Measurements from ENCODE around the gene SLC25A26.
A peak's percentile ranks its signal among the peaks of the same experiment; 100 is the strongest.

SLC25A26 gene

DNA sequence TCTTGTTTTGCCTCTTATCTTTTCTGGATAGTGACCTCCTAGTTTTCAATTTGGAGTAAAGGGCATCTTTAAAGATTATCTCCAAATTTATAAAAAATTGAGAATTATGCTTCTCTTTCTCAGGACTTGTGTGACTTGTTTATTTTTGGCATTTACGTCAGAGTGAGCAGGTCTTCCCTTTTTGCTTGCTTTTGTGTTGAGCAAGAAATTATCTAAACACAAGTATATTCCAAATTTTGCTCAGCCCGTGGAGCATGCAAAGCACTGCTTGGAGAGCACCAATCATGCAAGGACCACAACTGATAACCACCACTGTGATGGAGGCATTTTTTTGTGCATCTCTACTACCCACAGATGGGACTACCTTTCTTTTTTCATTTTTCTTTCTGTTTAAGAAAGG, 7.1 kb downstream of the SLC25A26 start:
- no peak for DNase-seq

DNA sequence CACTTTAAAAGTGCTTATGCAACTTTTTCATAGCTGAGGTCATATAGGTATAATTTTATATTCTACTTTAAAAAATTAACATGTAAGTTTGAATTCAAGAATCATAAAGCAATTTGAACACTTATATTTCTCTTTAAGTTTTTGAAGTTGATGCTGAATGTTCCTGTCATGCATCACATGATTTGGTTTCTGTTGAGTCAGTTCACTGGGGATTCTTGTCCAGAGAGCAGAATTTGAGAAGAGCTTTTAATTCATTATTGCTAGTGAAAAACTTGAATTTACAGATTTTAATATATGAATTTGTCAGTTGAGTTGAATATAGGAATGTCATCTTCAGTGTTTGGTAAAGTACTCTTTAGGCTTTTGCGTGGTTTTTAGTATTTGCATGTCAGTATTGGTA, 7.9 kb downstream of the SLC25A26 start:
- DNase-seq, result no peak

DNA sequence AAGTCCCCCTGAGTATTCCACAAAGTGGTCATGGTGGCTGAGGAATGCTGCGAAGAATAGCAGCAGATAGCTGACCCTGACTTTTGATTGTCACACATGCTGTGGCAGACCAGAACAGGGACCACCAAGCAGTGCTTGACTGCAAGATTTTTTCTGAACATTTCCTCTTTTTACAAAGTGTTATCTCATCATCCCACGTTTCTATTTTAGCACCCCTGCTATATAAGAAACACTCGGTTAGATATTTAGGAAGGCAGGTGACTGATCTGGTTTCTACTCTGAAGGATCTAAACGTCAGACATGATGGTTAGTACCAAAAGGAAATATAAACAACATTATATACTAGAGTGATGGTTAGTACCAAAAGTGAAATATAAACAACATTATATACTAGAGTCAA, 9.1 kb downstream of the SLC25A26 start:
- DNase-seq, result no peak

DNA sequence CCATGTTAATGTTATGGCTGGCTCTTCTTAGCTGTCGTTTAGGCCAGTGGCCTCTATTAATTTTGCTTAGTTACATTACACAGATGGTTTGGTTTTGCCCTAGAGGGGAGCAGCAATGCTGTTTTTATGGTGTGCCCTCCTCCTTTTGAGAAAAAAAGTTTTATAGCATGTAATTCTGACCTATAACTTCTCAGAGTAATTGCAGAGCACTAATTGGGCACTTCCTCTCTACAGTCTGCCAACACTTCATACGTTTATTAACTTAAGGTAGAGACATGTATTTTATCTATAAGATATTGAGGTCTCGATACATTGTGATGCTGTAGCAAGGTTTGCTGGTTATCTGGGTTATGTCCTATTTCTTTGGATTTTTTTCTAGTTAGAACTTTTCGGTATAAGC, 12.2 kb downstream of the SLC25A26 start:
- no peak for DNase-seq

DNA sequence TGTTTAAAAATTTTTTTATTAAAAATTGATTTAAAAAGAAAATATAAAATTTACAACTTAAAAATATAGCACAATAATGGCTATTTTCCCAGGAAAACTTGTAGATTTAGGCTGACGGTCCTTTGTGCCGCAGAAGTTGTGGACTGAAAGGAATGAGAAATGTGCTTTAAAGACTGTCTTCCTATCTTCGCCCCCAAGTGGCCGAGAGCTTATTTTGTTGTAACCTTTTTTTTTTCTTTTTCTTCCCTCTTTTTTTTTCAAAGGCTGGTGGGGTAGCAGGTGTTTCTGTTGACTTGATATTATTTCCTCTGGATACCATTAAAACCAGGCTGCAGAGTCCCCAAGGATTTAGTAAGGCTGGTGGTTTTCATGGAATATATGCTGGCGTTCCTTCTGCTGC, 15.5 kb downstream of the SLC25A26 start:
- no peak for DNase-seq

DNA sequence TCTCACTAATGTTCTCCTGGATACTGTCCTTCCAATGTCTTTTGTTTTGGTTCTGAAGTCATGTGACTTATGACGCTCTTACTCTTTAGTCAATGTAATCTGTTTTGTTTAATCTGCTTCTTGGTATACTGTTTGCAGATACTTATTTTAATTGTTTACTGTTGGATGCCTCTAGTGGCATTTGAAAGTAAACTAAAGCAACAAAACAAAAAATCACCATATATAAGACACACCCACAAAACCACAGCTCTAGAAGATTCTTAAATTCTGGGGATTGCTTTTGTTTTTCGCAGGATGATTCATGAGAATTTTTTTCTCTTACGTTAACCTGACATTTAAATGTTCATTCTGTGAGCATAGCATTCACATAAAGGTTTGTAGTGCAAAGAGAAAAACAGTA, 16.8 kb downstream of the SLC25A26 start:
- DNase-seq, result no peak

DNA sequence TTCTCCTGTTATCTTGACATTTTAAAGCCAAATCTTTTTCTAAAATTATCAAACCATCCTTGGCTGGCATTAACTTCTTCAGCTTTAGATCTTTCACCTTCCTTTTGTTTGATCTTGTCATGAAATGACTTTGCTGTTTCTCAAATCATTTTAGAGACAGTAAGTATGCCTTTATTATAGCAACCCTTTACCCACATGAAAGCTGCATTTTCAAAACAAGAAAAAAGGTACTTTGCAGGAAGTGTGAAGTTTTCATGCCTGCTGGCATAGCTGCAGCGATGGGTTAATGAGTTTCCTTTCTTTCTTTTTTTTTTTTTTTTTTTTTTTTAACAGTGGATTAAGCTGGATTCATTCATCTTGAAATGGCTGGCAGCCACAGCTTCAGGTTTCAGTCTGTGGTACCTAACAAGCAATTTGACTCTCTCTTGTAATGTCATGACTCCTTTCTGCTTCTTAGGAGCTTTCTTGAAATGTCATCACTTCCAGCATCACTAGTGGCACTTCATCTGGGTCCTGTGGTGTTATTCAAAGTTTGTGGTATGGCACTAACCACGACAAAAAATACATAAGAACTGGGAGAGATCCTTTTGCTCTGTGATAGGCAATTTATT, 18.8 kb downstream of the SLC25A26 start:
- DNase-seq, result peak; percentile 52

DNA sequence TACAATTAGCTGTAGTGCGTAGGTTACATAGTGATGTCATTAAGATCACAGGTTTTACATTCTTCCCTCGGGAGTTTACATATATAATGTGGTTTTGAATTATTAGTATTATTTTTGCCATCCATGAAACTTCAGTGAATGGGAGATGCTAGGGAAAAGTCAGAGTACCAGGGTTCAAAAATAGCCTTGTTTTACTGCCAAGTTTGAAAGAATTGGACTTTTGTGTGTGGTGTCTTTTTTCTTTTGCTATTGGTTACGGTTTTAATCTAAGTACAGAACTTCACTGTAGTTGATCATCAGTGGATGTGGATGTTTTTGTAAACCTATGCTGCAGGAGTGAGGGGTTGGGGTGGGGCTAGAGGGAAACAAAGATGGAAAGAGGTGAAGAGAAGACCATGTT, 20.7 kb downstream of the SLC25A26 start:
- DNase-seq, result no peak

DNA sequence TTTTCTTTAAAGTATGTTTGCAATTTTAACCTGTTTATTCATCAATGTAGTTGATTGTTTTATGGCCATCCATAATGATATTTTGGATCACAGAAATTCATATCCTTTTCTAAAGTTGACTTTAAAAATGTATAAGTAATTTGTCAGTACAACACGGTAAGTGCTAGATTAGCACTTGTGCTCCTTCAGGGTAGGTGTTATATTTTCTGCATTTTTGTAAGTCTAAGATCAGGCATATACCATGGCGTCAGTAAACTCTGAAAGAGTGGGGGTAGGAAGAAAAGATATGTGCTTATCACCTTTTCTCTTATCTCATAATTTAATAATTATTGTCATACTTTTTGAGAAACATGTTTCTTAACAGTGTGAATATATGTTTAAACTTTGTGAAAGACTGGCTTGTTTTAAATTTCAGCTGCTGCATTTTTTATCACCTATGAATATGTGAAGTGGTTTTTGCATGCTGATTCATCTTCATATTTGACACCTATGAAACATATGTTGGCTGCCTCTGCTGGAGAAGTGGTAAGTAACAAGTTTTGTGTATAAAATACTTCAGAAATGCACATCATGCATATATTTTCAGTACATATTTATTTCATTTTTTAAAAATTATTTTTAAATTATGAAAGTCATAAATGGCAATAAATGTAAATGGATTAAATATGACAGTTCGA, 22.1 kb downstream of the SLC25A26 start:
- DNase-seq, result no peak

DNA sequence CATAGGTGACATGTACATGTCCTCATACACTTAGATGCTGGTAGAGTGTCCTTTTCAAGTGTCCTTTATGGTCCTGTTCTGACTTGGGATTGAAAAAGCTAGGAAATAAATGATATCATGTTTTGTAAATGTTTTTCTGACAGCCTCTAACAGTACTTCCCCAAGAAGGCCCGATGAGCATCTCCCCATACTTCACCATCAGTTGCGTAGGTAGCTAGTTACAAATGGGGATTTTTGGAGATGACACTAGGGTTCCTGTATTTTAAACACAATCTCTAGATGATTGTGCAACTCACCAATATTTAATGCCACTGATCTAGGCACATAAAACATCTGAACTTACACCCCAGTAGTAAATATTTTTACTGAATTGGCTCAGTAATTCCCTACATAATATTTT, 27.8 kb downstream of the SLC25A26 start:
- no peak for DNase-seq

DNA sequence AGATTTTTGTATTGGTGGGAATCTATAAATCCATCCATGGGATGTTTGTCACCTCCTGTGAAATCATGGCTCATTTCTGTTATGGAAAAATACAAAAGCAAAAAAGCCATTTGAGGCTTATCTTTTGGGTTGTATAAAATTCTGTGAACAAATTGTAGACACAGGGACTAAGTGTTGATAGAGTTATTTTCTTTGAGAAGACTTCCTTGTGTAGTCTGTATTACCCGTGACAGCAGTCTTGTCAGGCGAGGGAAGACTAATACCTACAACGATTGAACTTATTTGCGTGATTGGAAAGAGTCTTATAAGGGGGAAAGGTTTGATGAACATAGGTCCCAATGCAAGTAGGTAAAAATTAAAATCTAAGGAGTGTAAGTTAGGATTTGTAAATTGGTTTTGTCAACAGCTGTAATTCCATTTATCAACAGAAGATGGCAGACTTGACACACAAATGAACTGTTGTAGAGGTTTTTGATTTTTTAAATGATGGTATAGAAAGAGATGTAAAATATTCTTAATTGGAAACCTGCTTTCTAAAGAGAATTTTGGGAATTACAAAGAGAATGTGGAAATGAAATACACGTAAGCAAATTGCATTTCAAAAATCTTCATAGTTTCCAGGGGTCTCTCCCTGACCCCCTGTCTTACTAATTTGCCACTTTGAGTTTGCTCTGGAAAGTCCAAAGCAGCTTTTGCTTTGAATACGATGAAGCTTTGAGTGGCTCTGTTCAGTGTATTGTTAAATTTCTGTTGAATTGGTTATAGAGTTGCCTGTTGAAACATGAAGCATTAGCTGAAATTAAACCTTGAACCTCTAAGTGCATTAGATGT, 33.2 kb downstream of the SLC25A26 start:
- DNase-seq, result no peak

DNA sequence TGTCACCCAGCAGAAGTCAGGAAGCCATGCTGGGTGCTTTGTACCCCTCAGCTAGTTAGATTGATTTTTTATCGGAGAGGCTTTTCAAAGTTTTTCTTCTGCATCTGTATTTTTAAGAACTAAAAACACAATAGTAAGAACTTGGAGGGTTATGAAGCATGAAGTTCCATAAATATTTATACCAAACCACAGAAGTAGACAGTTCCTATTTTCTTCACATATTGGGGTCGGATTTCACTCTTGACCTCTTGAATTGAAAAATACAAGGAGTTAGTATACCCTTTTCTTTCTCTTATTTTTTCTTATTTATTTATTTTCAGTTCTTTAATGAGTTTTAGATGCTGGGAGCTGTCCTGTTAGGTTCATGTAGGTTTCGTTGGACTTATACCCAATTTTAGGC, 35.1 kb downstream of the SLC25A26 start:
- DNase-seq, result no peak

DNA sequence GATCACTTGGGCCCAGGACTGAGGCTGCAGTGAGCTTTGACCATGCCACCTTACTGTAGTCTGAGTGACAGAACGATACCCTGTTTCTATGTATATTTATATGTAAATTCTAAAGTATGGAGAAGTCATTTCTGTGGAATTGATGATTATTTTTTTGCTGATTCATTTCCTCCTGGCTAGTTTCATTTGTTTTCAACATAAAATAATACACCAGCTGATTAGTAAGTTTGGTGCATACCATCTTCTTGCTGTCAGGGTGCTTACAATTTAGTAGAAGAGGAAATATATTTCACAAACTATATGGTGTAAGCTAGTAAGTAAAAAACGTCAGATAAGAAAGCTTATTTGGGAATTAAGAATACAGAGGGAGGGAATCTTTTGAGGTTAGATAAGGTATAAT, 36.0 kb downstream of the SLC25A26 start:
- no peak for DNase-seq

DNA sequence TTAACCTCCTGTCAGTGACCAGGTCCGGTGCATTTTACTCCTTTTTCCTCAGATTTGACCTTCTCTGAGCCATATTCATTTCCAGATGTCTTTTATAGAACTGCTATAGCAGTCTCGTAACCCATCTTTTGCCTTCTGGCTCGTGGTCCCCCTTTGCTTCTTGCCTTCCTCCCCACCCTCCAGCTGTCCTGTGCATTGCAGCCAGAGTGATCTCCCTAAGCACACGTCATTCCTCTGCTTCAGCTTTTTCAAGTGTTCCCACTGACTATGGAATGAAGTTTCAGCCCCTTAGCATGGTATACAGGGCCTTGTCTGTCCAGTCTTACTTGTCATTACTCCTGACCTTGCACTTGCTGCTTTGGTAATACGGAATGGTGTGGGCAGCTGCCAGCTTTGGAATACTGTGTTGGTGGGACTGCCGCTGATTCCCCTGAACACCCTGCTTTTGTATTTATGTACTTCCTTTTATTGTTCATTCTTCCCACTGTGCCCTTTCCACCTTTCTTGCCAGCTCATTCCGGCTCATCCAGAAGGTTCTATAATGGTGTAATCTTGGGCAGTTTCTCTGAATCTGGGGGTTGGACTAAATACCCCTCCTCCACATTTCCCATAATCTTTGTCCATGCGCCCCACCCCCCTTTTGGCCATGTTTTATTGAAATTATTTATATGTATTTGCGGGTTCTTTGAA, 38.9 kb downstream of the SLC25A26 start:
- DNase-seq, result no peak

DNA sequence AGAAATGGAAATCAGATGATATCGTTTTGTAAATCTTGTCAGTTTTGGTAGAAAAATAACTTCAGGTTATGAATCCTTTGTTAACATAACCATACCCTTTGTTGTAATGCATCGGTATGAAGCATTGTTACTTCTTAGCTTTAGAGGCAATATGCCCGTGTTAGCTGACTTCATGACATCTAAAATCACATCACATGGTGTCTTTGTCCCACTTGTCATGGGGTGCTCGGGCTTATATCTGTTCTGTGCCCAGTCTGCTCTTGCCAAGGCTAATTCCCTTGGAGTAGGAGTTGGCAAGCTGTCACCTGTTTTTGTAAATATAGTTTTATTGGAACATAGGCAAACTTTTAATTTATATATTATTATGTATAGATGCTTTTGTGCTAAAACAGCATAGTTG, 39.6 kb downstream of the SLC25A26 start:
- no peak for DNase-seq

DNA sequence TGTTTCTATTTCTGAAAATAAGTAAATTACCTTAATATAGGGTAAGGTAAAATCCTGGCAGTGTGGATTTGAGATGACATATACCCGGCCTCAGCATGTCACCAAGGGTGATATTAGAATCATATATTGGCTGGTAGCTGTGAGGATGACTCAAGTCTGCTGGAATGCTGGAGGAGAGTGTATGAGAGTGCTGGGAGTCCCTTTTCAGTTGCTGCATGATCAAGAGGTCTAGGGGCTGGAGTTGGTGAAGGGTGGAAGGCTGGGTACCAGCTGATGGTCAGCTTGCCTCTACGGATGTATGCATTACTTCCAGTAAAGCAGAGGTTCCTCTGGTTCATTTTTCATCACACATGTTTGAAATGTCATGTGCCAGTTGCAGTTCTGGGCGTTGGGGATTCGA, 40.6 kb downstream of the SLC25A26 start:
- DNase-seq, result no peak

DNA sequence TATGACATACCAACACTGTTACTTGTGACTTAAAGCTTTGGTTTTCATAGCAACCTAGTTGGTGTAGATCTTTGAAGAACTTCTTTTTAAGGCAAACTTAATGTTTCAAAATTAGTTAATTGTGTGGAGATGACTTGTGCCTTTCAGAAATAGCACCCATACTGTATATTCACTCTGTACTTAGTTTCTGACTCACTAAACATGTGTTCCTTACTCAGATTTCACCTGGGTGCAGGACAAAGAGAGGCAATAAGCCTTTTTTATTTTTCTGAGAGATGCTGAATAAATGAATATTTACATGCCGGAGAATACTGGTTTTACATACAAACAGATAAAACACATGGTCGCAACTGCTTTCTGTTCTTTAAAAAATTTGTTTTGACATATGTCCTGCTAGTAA, 44.8 kb downstream of the SLC25A26 start:
- no peak for DNase-seq

DNA sequence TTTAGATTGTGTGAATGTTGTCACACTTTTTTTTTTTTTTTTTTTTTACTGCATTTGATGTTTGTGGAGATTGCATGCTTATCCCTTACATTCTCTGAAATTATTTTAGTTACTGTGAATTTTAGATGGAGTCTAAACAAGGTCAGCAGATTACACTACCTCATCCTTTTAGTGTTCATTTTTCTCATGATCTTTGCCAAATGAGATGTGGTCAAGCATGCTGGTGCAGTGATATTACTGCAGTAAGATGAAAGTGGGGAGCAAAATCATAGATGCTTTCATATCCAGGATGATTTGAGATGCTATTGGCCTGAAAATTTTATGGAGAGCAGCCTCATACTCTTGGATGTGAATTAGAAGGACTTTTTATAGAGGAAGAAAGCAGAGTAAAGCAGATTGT, 45.8 kb downstream of the SLC25A26 start:
- no peak for DNase-seq

DNA sequence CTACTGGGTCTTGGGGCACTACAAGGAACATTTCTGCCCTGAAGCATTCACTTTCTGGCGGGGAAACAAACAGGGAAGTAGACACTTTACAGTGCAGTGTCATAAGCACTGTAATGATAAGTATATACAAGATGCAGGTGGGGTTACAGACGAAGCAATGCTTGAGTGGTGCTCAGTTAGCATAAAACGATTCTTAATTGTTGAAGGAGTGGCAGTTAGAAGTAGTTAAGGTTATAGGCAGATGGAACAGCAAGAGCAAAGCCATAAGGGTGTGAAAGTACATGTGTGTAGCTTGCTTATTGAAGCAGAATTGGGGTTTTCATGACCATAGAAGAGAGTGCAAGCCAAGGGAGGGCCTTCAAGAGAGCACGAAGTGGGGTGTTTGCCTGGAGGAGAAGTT, 46.2 kb downstream of the SLC25A26 start:
- DNase-seq, result no peak

DNA sequence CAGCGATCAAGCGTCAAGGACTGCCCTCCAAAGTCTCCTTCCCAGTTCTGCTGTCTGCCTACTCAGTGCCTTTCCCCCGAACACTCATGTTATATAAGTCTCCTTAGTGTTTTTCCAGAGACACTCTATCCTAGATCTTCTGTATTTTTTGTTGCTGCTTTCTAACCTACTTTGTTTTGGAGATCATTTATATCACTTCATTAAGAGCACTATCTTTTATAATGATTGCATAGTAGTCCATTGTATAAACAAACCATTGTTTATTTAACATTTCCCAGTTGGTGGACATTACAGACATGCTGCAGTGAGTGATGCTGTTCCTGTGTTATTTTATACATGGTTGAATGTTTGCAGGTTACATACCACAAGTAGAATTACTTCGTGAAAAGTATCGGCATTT, 47.1 kb downstream of the SLC25A26 start:
- no peak for DNase-seq

DNA sequence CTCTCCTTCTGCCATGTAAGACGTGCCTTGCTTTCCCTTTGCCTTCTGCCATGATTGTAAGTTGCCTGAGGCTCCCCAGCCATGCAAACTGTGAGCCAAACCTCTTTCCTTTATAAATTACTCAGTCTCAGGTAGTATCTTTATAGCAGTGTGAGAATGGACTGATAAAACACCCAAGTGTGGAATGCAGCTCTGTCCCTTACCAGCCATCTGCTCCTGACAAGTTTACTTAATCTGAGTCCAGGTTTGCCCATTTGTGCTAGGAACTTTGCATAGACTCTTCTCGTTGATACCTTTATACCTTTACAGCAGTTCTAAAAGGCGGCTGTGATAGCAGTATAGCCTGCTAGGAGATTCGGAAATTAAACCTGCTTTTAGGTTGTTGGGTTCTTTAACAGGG, 48.1 kb downstream of the SLC25A26 start:
- DNase-seq, result no peak

DNA sequence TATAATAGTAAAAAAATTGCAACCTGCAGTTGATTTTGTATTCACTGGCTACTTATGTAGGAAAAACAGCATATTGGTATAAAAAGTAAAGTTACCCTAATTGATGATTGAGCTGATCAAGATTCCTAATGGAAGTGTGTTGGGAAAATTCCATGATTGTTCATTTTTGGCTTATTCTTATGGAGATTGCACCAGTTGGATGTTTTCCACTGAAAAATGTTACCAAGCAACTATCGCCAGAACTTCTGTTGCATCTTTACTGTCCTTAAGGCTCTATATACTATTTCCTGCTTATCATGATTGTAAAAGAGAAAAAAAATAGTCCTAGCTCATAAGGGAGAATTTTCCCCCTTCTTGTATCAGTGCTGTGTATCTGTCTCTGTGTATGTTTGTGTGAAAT, 48.6 kb downstream of the SLC25A26 start:
- no peak for DNase-seq

DNA sequence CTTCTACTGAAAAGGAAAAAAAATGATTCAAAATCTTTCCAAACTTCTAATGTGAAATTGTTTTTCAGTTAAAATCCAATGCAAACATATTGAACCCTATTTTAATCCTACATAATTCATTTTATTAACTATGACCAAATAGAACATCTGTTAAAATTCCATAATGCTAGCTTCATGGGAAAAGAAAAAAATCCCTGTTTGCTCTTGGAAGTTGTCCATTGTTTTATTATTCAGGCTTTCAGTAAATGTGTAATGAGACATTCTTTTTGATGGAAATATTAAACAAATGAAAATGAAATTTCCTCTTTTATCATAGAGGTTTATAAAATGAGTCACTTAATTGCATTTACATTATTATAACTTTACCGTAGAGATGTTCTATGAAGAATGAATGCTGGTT, 49.5 kb downstream of the SLC25A26 start:
- DNase-seq, result no peak

DNA sequence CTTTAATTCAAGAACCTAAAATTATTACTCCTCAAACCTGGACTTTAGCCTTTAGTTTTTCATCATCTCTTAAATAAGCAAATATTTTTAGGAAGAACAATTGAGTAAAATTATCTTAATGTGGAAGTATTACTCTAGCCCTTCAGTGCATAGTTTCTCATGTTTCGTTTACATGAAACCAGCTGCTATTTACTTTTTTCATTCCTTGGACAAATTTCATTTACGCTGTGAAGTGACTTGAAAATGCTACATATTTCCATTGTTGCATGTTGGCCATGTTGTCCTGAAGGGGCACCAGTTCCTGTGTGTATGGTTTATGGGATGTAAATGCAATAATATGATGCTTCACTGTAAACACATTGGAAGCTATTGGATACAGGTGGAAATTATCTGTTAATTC, 49.9 kb downstream of the SLC25A26 start:
- DNase-seq, result no peak
